ENCODE results near the gene AREL1. TPM values are rescaled to one million over a fixed set of nuclear protein-coding genes. Genes with fewer than 3 reads are reported as not detected.

The AREL1 gene
- total and polyA plus RNA-seq, 9 donors = 8.2 to 38.1 (median 24.0) TPM

DNA sequence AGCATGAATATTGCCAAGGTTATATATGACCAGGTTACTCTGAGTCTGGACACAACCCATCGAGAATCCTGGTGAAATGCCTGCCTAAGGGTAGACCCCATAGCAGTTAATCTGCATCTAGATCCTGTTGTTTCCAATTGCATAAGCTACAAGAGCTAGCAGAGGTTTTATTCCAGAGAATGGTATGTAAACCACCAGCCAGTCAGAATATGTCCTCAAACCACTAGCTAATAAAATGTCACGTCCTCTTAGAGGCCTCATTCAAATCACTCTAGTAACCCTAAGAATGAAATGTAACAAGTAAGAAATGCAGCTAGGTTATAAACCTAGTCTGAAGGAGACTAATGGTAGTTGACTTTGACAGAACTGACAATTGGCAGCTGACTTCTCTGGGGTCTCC lies 41.3 kb upstream of the AREL1 start:
- Histone ChIP-seq H3K36me3 (no peaks in the 10 kb centered on the region), H3K4me1 (ENCODE audit: insufficient read depth) (no peaks in the 10 kb centered on the region), H3K27me3 (no peaks in the 10 kb centered on the region), H3K9me3 (peaks cover 0 to 3% of the 10 kb centered on the region in 2 donors), H3K4me3 (no peak overlapping the region), H3K27ac (no peak overlapping the region)
- 71 to 90% (median 78%) methylated on average over 2 of the region's 2 CpGs for WGBS, 3 donors
- TF ChIP-seq, protein P1, sequence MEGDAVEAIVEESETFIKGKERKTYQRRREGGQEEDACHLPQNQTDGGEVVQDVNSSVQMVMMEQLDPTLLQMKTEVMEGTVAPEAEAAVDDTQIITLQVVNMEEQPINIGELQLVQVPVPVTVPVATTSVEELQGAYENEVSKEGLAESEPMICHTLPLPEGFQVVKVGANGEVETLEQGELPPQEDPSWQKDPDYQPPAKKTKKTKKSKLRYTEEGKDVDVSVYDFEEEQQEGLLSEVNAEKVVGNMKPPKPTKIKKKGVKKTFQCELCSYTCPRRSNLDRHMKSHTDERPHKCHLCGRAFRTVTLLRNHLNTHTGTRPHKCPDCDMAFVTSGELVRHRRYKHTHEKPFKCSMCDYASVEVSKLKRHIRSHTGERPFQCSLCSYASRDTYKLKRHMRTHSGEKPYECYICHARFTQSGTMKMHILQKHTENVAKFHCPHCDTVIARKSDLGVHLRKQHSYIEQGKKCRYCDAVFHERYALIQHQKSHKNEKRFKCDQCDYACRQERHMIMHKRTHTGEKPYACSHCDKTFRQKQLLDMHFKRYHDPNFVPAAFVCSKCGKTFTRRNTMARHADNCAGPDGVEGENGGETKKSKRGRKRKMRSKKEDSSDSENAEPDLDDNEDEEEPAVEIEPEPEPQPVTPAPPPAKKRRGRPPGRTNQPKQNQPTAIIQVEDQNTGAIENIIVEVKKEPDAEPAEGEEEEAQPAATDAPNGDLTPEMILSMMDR (IDR thresholded peaks at IDR 0.05) = no peak
- no peak for TF ChIP-seq POLR2A (IDR thresholded peaks at IDR 0.05)
- no peak for TF ChIP-seq EP300 (IDR thresholded peaks at IDR 0.05)
- intact Hi-C loops (cut with DNase I) = no loop called here
- no peak for DNase-seq

DNA sequence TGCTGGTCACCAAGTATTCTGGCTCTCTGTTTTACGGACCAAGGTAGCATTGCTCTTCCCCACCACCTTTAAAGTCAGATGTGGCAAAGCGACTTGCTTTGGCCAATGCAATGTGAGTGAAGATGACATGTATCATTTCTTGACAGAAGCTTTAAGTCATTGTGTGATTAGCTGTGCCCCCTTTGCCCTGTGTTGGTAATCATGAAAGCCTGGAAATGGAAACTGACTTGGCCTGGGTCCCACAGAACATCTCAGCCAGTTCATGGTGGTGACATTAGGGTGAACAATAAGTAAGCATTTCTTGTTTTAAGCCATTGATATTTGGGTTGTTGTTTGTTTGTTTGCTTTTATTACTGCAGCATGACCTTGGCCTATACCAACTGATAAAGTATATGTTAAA lies 34.4 kb upstream of the AREL1 start:
- TF ChIP-seq, protein P1 (IDR thresholded peaks at IDR 0.05) = no peak
- TF ChIP-seq EP300 (IDR thresholded peaks at IDR 0.05) (no peak), POLR2A (IDR thresholded peaks at IDR 0.05) (no peak)
- Histone ChIP-seq H3K4me1 (ENCODE audit: insufficient read depth) (no peaks in the 10 kb centered on the region), H3K36me3 (no peaks in the 10 kb centered on the region), H3K27ac (no peak overlapping the region), H3K9me3 (no peaks in the 10 kb centered on the region), H3K27me3 (no peaks in the 10 kb centered on the region), H3K4me3 (no peak overlapping the region)
- WGBS, 3 donors = 82 to 88% (median 85%) methylated on average over 2 of the region's 2 CpGs
- intact Hi-C loops (cut with DNase I) = no loop called here
- DNase-seq = no peak

DNA sequence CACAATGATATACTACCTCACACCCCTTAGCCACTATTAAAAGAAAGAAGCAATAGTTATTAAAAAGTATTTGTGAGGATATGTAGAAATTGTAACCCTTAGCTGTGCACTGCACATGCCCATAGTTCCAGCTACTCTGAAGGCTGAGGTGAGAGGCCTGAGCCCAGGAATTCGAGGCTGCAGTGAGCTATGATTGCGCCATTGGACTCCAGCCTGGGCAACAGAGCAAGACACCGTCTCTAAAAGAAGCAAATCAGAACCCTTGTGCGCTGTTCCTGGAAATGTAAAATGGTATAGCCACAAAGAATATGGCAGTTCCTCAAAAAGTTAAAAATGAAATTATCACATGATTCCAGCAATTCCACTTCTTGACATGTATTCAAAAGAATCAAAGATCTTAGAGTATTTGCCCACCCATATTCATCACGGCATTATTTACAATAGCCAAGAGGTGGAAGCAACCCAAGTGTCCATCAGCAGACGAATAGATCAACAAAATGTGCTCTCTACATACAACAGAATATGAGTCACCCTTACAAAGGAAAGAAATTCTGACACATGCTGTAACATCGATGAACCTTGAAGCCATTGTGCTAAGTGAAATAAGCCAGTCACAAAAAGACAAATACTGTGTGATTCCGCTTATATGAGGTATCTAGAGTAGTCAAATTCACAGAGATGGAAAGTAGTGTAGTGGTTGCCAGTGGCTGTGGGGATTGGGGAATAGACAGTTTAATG lies 26.6 kb upstream of the AREL1 start:
- H3K27ac ChIP-seq = no peak overlapping the region
- no peak for TF ChIP-seq EP300 (IDR thresholded peaks at IDR 0.05)
- no peak for TF ChIP-seq POLR2A (IDR thresholded peaks at IDR 0.05)
- TF ChIP-seq, protein P1 (IDR thresholded peaks at IDR 0.05) = no peak
- WGBS, 3 donors = 94 to 98% (median 95%) methylated on average over 8 of the region's 8 CpGs
- H3K4me3 ChIP-seq = no peak overlapping the region
- H3K36me3 ChIP-seq = no peaks in the 10 kb centered on the region
- no peaks in the 10 kb centered on the region for H3K4me1 ChIP-seq (ENCODE audit: insufficient read depth)
- no peaks in the 10 kb centered on the region for H3K9me3 ChIP-seq
- DNase-seq = no peak
- intact Hi-C loops (cut with DNase I) = no loop called here
- H3K27me3 ChIP-seq = no peaks in the 10 kb centered on the region

DNA sequence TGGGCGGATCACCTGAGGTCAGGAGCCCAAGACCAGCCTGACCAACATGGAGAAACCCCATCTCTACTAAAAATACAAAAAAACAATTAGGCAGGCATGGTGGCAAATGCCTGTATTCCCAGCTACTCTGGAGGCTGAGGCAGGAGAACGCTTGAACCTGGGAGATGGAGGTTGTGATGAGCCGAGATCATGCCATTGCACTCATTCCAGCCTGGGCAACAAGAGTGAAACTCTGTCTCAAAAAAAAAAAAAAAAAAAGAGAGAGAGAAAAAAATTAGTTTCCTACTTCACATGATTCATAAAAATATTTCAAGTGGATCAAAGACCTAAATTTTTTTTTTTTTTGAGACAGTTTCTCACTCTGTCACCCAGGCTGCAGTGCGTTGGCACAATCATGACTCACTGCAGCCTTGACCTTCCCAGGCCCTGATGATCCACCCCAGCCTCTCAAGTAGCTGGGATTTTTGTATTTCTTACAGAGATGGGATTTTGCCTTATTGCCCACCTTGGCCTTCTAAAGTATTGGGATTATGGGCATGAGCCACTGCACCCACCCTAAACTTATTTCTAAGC lies 25.0 kb upstream of the AREL1 start:
- no peaks in the 10 kb centered on the region for H3K27me3 ChIP-seq
- no peaks in the 10 kb centered on the region for H3K36me3 ChIP-seq
- no peaks in the 10 kb centered on the region for H3K4me1 ChIP-seq (ENCODE audit: insufficient read depth)
- intact Hi-C loops (cut with DNase I) = no loop called here
- WGBS, 3 donors = 84 to 92% (median 89%) methylated on average over 4 of the region's 4 CpGs
- H3K9me3 ChIP-seq = no peaks in the 10 kb centered on the region
- TF ChIP-seq, protein P1 (IDR thresholded peaks at IDR 0.05) = no peak
- TF ChIP-seq EP300 (IDR thresholded peaks at IDR 0.05) (no peak), POLR2A (IDR thresholded peaks at IDR 0.05) (no peak)
- no peak for DNase-seq
- H3K4me3 ChIP-seq = no peak overlapping the region
- H3K27ac ChIP-seq = no peak overlapping the region

All from ovary (tissue), 9 donors.